ENCODE results near the gene CHRNE.

- no peak for TF ChIP-seq CTCF (optimal IDR thresholded peaks at IDR 0.05 in 1 of 3, IDR thresholded peaks at IDR 0.05 in 1 of 3, conservative IDR thresholded peaks at IDR 0.05 in 1 of 3; ENCODE audit: extremely low read depth in 1 of 3, insufficient read depth in 2 of 3, low read length in 3 of 3)
- TF ChIP-seq EZH2 (IDR thresholded peaks at IDR 0.05; ENCODE audit: low read length), result no peak
Observed at GRCh38 chr17:4898351-4898750, 4.5 kb downstream of the CHRNE start.

Measured in keratinocyte (primary cell).